ENCODE data around the gene ARHGAP4. TPM values are rescaled to one million over a fixed set of nuclear protein-coding genes. Genes with fewer than 3 reads are reported as not detected.

The ARHGAP4 gene
- total RNA-seq, 1 experiment from 2014 or later: 15.0 TPM

DNA sequence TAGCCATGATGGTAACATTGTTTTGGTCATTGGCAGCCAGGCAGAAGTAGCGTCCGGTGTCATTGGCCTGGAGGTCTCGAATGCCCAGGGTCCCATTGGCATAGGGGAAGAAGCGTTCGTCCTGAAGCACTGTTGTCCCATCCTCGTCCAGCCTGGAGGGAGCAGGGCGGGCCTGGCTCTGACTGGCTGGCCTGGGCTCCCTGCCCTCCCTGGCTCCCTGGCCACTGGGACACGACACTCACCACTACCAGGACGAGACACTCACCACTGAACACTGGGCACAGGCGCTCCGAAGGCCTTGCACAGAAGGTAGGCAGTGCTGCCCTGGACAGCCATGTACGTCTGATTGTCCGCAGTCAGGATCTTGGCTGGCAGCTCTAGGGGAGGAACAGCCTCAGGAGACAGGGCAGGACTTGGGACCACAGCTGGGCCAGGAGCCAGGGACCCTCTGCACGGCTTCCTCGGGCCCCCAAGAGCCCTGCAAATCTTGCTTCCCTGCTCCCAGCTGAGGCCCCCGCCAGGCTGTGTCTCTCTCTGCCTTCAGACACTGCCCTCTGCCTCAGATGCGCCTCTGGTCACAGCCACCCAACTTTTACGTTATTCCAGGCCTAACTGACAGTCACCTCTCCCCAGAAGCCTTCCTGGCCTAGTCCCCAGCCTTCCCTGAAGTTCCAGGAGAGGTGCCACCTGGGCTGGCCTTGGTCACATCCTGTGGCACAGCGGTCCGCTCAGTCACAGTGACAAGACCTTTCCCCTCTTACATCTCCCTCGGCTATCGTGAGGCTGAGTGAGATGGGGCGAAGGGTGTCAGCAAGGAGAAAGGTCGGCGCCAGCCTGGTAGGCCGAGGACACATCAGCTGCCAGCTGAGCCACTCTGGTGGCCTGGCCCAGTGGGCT is 57.2 kb downstream of the ARHGAP4 start:
- in situ Hi-C loops (cut with HindIII; ENCODE audit: low pct_unique_long_range_greater_than_20kb, low sequenced_read_pairs): no loop called here
- no peak for DNase-seq (ENCODE audit: low read depth, low spot score)

- in situ Hi-C loops (cut with HindIII; ENCODE audit: low pct_unique_long_range_greater_than_20kb, low sequenced_read_pairs): no loop called here
- no peak for DNase-seq (ENCODE audit: low read depth, low spot score)
Observed at GRCh38 chrX:153867671-153868070, 58.4 kb downstream of the ARHGAP4 start.

GRCh38 chrX:153867139-153867538 is 58.9 kb downstream of the ARHGAP4 start:
- in situ Hi-C loops (cut with HindIII; ENCODE audit: low pct_unique_long_range_greater_than_20kb, low sequenced_read_pairs): no loop called here
- DNase-seq (ENCODE audit: low read depth, low spot score): no peak

DNA sequence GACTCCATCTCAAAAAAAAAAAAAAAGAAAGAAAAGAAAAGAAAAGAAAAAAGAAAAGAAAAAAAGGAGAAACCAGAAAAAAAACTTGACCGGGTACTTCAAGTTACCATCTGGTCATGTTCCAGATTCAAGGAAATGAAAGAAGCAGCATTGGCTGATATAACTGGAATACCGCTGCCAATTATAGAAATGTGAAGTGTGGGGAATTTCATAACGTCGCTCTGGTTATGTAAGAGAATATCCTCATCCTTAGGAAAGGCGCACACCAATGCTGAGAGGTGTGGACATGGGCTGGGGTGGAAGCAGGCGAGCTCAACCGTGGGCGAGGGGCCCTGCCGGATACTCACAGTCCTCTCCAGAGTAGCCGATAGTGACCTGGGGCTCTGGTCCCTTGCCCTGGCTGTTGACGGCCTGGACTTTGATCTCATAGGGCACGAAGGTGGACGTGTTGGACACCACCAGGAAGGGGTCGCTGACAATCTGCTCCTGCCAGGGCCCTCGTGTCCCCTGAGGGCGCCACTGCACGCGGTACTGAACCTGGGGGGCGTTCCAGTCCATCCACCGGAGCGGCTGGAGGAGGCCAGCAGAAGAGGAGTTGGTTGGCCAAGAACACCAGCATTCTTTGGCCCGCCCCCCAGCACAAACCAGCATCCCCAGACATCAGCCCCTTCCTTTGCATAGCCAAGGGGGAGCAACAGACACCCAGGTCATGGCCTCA is 59.6 kb downstream of the ARHGAP4 start:
- in situ Hi-C loops (cut with HindIII; ENCODE audit: low pct_unique_long_range_greater_than_20kb, low sequenced_read_pairs): no loop called here
- DNase-seq (ENCODE audit: low read depth, low spot score): no peak

DNA sequence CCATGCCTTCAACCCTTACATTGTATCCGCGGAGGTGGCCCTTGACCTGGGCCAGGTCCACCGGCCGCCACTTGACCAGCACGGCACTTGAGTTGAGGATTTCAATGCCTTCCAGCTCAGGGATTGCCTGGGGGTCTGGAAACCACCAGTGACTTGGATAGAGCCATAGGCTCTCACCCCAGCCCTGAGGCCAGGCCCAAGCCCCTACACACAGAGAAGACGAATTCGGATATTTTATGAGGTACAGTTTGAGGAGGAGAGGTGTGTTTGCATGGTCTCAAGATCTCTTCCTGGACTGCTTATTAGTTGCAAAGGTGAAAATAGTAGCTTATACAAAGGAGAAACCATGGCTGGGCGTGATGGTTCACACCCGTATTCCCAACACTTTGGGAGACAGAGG is 60.4 kb downstream of the ARHGAP4 start:
- in situ Hi-C loops (cut with HindIII; ENCODE audit: low pct_unique_long_range_greater_than_20kb, low sequenced_read_pairs): no loop called here
- DNase-seq (ENCODE audit: low read depth, low spot score): no peak

- in situ Hi-C loops (cut with HindIII; ENCODE audit: low pct_unique_long_range_greater_than_20kb, low sequenced_read_pairs): no loop called here
- DNase-seq (ENCODE audit: low read depth, low spot score): no peak
Observed at GRCh38 chrX:153865321-153865580, 60.8 kb downstream of the ARHGAP4 start.

DNA sequence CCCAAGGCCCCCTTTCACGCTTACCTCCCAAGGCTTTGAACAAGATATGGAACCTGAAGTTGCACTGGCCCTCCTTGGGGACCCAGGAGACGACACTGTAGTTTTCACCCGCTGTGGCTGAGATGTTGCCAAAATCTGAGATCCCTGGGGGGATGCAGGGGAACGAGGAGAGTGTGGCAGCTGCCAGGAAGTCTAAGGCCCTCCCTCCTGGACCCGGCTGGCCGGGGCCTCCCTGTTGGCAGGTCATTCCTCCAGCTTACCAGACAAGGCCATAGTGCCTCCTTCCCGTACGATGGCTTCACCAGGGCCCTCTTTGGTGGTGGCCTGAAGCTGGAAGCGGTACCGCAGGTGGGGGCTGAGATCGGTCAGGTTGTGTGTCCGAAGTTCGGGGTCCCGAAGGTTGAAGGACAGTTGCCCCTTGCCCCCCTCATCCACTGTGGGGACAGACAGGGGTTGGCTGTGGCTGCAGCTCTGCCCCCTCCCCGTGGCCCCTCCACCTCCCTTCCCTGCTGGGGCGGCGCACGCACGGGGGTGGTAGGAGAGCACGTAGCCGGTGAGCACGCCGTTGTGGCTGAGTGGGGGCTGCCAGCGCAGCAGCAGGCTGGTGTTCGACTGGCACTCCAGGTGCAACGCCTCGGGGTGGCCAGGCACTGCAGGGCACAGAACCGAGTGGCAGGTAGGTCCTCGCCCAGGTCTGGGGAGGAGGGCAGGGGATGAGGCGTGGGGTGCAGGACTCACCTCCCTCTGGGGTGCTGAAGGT is 61.3 kb downstream of the ARHGAP4 start:
- no peak for DNase-seq (ENCODE audit: low read depth, low spot score)
- in situ Hi-C loops (cut with HindIII; ENCODE audit: low pct_unique_long_range_greater_than_20kb, low sequenced_read_pairs): no loop called here

- in situ Hi-C loops (cut with HindIII; ENCODE audit: low pct_unique_long_range_greater_than_20kb, low sequenced_read_pairs): no loop called here
- no peak for DNase-seq (ENCODE audit: low read depth, low spot score)
Observed at GRCh38 chrX:153864101-153864500, 62.0 kb downstream of the ARHGAP4 start.

- in situ Hi-C loops (cut with HindIII; ENCODE audit: low pct_unique_long_range_greater_than_20kb, low sequenced_read_pairs): no loop called here
- no peak for DNase-seq (ENCODE audit: low read depth, low spot score)
Observed at GRCh38 chrX:153863251-153863991, 62.6 kb downstream of the ARHGAP4 start.

DNA sequence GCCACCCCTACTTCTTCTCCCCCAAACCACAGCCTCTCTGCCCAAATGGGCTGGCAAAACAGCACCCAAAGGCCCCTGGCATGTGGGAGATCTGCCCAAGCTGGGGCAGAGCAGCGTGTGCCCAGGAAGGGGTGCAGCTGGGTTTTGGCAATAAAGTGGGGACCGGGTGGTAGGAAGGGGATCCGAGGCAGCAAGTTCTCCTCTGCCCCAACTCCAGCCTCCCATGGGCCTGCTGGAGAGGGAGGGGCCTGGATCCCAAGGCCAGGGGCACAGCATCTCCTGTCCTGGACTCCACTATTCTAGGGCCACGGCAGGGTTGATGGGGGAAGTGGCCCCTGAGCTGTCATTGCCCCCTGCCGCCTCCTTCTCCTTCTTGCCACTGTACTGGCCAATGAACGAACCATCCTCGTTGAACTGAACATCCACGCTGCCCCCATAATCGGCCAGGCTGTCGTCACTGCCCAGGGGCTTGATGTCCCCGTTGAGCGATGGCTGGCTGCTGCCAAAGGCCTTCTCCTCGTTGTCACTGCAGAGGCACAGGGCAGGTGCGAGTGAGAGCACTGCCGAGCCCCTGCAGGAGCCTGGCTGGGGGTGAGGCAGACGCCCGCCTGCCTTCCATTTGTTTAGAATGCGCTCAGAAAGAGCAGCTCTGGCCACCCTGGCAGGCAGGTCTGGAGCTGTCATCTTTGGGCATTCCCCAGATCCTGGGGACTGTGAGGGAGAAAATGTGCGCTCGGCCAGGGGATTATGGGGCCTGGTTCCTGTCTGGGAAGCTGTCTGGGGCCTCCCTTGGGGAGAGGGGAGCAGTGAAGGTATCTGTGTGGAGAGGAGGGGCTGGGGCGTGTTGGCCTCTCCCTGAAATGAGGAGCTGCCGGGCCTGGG is 63.5 kb downstream of the ARHGAP4 start:
- in situ Hi-C loops (cut with HindIII; ENCODE audit: low pct_unique_long_range_greater_than_20kb, low sequenced_read_pairs): no loop called here
- no peak for DNase-seq (ENCODE audit: low read depth, low spot score)

GRCh38 chrX:153861733-153862310 is 64.2 kb downstream of the ARHGAP4 start:
- in situ Hi-C loops (cut with HindIII; ENCODE audit: low pct_unique_long_range_greater_than_20kb, low sequenced_read_pairs): no loop called here
- no peak for DNase-seq (ENCODE audit: low read depth, low spot score)

- in situ Hi-C loops (cut with HindIII; ENCODE audit: low pct_unique_long_range_greater_than_20kb, low sequenced_read_pairs): no loop called here
- DNase-seq (ENCODE audit: low read depth, low spot score): no peak
Observed at GRCh38 chrX:153861151-153861550, 64.9 kb downstream of the ARHGAP4 start.

Other genes starting within 250 kb of the ARHGAP4 start
- gene SLC6A8, start 238.3 kb downstream of the ARHGAP4 start, total RNA-seq (2014; rRNA removed; shearing (Covaris generic)): 44.7 and 48.1 TPM in 2 replicates
- gene BCAP31, start 201.9 kb downstream of the ARHGAP4 start, total RNA-seq (2014; rRNA removed; shearing (Covaris generic)): 363 and 424 TPM in 2 replicates
- 39.1 and 43.5 TPM in 2 replicates for gene ABCD1, start 201.4 kb downstream of the ARHGAP4 start, total RNA-seq (2014; rRNA removed; shearing (Covaris generic))
- gene PLXNB3, start 162.0 kb downstream of the ARHGAP4 start, total RNA-seq (2014; rRNA removed; shearing (Covaris generic)): 2.7 and 4.8 TPM in 2 replicates
- gene SRPK3, start 145.2 kb downstream of the ARHGAP4 start, total RNA-seq (2014; rRNA removed; shearing (Covaris generic)): 0.05 TPM in 1 of 2 replicates, not detected in the other
- 87.1 and 93.3 TPM in 2 replicates for gene IDH3G, start 131.9 kb downstream of the ARHGAP4 start, total RNA-seq (2014; rRNA removed; shearing (Covaris generic))
- gene SSR4, start 131.6 kb downstream of the ARHGAP4 start, total RNA-seq (2014; rRNA removed; shearing (Covaris generic)): 382 and 384 TPM in 2 replicates
- gene PDZD4, start 95.7 kb downstream of the ARHGAP4 start, total RNA-seq (2014; rRNA removed; shearing (Covaris generic)): 14.6 and 15.2 TPM in 2 replicates
- 58.4 and 78.9 TPM in 2 replicates for gene L1CAM, start 40.1 kb downstream of the ARHGAP4 start, total RNA-seq (2014; rRNA removed; shearing (Covaris generic))
- 0.26 and 0.27 TPM in 2 replicates for gene AVPR2, start 21.6 kb downstream of the ARHGAP4 start, total RNA-seq (2014; rRNA removed; shearing (Covaris generic))
- 85.7 and 96.4 TPM in 2 replicates for gene NAA10, start 8.8 kb upstream of the ARHGAP4 start, total RNA-seq (2014; rRNA removed; shearing (Covaris generic))
- gene RENBP, start 18.4 kb upstream of the ARHGAP4 start, total RNA-seq (2014; rRNA removed; shearing (Covaris generic)): 12.3 and 13.4 TPM in 2 replicates
- gene HCFC1, start 45.6 kb upstream of the ARHGAP4 start, total RNA-seq (2014; rRNA removed; shearing (Covaris generic)): 22.6 and 23.3 TPM in 2 replicates
- 5.8 and 7.6 TPM in 2 replicates for gene TMEM187, start 46.5 kb upstream of the ARHGAP4 start, total RNA-seq (2014; rRNA removed; shearing (Covaris generic))
- gene IRAK1, start 93.6 kb upstream of the ARHGAP4 start, total RNA-seq (2014; rRNA removed; shearing (Covaris generic)): 45.1 and 52.6 TPM in 2 replicates
- gene MECP2, start 171.5 kb upstream of the ARHGAP4 start, total RNA-seq (2014; rRNA removed; shearing (Covaris generic)): 57.0 and 65.5 TPM in 2 replicates
- gene OPN1LW, start 218.0 kb upstream of the ARHGAP4 start, total RNA-seq (2014; rRNA removed; shearing (Covaris generic)): not detected in 2 replicates